Measurements from ENCODE around the gene WAS. TPM values are rescaled to one million over a fixed set of nuclear protein-coding genes. Genes with fewer than 3 reads are reported as not detected.
"Not testable (repeated sequence)": the region's sequence is repeated elsewhere in the genome, so short reads cannot be mapped to it uniquely, and the experiment has no call there.

WAS gene
- total and polyA plus RNA-seq, 8 donors = 0.39 to 7.5 (median 1.0) TPM

DNA sequence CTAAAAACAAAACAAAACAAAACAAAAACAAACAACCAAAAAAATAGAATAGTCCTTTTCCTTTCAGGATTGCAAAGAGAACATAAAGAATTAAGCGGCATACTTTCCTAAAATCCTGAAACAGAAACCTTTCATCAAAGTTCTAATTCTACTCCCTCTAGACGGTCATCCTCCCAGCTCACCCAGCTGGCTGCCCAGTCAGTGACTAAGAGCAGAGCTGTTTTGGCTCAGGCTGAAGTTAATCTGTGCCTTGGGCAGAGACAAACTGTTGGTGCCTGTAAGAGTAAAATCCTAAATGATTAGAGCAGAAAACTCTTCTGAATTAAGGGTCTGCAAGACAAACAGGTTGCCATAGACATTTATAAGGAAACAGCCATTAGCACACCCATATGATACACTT, 17.6 kb upstream of the WAS start:
- Histone ChIP-seq H3K4me1 (no peaks in the 10 kb centered on the region), H3K36me3 (no peaks in the 10 kb centered on the region), H3K27ac (no peak overlapping the region), H3K4me3 (no peak overlapping the region), H3K27me3 (no peaks in the 10 kb centered on the region), H3K9me3 (no peaks in the 10 kb centered on the region)
- TF ChIP-seq, protein P1, sequence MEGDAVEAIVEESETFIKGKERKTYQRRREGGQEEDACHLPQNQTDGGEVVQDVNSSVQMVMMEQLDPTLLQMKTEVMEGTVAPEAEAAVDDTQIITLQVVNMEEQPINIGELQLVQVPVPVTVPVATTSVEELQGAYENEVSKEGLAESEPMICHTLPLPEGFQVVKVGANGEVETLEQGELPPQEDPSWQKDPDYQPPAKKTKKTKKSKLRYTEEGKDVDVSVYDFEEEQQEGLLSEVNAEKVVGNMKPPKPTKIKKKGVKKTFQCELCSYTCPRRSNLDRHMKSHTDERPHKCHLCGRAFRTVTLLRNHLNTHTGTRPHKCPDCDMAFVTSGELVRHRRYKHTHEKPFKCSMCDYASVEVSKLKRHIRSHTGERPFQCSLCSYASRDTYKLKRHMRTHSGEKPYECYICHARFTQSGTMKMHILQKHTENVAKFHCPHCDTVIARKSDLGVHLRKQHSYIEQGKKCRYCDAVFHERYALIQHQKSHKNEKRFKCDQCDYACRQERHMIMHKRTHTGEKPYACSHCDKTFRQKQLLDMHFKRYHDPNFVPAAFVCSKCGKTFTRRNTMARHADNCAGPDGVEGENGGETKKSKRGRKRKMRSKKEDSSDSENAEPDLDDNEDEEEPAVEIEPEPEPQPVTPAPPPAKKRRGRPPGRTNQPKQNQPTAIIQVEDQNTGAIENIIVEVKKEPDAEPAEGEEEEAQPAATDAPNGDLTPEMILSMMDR (IDR thresholded peaks at IDR 0.05) = no peak
- DNase-seq = no peak
- no peak for FAIRE-seq
- intact Hi-C loops (cut with DNase I) = no loop called here
- WGBS, 2 donors = 70 to 85% methylated on average over 2 of the region's 2 CpGs
- no peak for ATAC-seq

DNA sequence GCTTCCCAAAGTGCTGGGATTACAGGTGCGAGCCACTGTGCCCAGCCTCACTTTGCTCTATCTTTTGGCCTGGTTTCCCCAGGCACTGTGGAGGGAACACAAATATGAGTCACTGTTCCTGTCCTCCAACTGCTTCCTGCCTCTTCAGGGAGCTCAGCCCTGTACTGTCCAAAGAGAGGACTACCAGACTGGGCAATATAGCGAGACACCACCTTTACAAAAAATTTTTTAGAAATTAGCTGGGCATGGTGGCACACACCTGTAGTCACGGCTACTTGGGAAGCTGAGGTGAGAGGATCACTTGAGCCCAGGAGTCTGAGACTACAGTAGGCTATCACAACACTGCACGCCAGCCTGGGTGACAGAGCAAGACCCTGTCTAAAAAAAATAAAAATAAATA, 16.9 kb upstream of the WAS start:
- H3K4me1 ChIP-seq = no peaks in the 10 kb centered on the region
- FAIRE-seq (no peak), DNase-seq (no peak), ATAC-seq (no peak)
- intact Hi-C loops (cut with DNase I) = no loop called here
- H3K27ac ChIP-seq = no peak overlapping the region
- TF ChIP-seq, protein P1 (IDR thresholded peaks at IDR 0.05) = no peak
- H3K36me3 ChIP-seq = no peaks in the 10 kb centered on the region
- no peaks in the 10 kb centered on the region for H3K27me3 ChIP-seq
- no peaks in the 10 kb centered on the region for H3K9me3 ChIP-seq
- H3K4me3 ChIP-seq = no peak overlapping the region
- 71 to 76% methylated on average over 4 of the region's 4 CpGs for WGBS, 2 donors

DNA sequence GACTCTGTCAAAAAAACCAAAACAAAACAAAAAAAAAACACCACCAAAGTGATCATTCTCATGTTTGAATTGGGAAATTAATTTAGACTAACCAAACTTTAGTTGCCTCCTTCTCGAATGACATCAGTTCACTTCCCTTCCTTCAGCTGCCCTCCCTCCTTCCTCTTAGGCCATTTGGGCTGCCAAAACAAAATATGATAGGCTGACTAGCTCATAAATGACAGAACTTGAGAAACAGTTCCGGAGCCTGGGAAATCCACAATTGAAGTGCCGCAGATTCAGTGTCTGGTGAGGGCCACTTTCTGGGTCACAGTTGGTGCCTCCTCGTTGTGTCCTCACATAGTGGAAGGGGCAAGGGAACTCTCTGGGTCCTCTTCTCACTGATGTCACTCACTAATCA, 16.1 kb upstream of the WAS start:
- ATAC-seq = no peak
- Histone ChIP-seq H3K4me1 (no peaks in the 10 kb centered on the region), H3K36me3 (no peaks in the 10 kb centered on the region), H3K9me3 (no peaks in the 10 kb centered on the region), H3K27me3 (no peaks in the 10 kb centered on the region), H3K4me3 (no peak overlapping the region), H3K27ac (no peak overlapping the region)
- intact Hi-C loops (cut with DNase I) = no loop called here
- no peak for DNase-seq
- WGBS, 2 donors = 61 to 68% methylated on average over 4 of the region's 4 CpGs
- FAIRE-seq = no peak
- TF ChIP-seq, protein P1 (IDR thresholded peaks at IDR 0.05) = no peak

DNA sequence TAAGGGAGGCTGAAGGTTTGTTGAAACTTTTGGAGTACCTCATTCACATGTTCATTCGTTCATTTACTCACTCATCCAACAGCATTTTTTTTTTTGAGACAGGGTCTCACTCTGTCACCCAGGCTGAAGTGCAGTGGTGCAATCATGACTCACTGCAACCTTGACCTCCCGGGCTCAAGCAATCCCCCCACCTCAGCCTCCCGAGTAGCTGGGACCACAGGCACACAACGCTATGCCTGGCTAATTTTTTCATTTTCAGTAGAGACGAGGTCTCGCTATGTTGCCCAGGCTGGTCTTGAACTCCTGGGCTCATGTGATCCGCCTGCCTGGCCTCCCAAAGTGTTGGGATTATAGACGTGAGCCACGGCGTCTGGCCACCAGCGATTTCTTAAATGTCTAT, 15.4 kb upstream of the WAS start:
- H3K4me3 ChIP-seq; intact Hi-C loops (cut with DNase I); H3K27ac ChIP-seq; H3K36me3 ChIP-seq; H3K9me3 ChIP-seq; DNase-seq; FAIRE-seq; H3K4me1 ChIP-seq; H3K27me3 ChIP-seq; ATAC-seq: not testable (repeated sequence)
- 65 to 67% methylated on average over 11 of the region's 11 CpGs for WGBS, 2 donors

DNA sequence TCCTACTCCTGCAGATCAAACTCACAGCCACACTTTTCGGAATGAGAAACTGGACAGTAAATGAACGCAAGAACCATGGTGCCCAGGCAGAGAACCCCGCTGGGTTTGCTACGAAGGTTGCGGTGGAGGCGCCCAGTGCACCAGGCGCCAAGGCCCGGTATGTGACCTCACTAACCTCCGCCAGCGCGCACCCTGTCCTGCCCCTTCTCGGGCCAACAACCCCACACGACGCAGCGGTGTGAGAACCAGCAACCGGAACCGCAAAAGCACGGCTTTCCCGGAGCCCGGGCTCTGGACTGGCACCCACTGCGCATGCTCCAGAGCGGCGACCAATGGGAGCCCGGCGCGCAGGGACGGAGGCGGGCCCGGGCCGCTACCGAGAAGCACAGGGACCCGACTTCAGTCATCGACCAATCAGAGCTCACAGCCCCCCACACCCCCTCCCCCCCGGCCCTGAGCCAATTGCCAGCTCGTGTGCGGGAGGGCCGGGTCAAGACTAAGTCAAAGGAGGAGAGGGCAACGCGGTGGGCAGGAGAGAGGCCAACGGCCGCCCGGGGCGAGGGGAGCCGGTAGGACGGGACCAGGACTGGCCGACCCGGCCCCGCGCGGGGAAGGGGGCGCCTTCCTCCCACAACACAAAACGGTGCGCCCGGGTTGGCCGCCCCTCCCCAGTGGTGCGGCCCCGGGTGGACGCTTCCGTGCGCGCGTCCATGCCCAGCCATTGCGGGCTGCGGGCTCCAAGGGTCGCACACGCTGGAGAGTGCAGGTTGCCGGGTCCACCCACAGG, 7.3 kb upstream of the WAS start:
- FAIRE-seq = no peak
- WGBS, 2 donors = 1 to 32% methylated on average over 66 to 67 of the region's 67 CpGs

More for the DNA sequence above, 7.3 kb upstream of the WAS start:
- H3K27me3 ChIP-seq = no peaks in the 10 kb centered on the region
- H3K4me3 ChIP-seq = peak overlapping the region; percentile 51 to 71 (median 60)
- TF ChIP-seq, protein P1 (IDR thresholded peaks at IDR 0.05) = no peak
- no peaks in the 10 kb centered on the region for H3K9me3 ChIP-seq
- DNase-seq (peak; percentile 87 to 96 (median 92)), ATAC-seq (peak; percentile 98 to 99 (median 98))
- peak overlapping the region; percentile 49 to 78 (median 76) for H3K27ac ChIP-seq
- no peaks in the 10 kb centered on the region for H3K4me1 ChIP-seq
- intact Hi-C loops (cut with DNase I) = no loop called here
- no peaks in the 10 kb centered on the region for H3K36me3 ChIP-seq
